AG10803 (cell line): ENCODE results near the gene FAM216B.
"Not testable (repeated sequence)": the region's sequence is repeated elsewhere in the genome, so short reads cannot be mapped to it uniquely, and the experiment has no call there.

ENCODE experiments used
- DNase-seq: peaks from one replicate; pipeline ENCODE4 v3.0.0; 2010; ENCODE audit warnings: low read depth
- H3K4me3 ChIP-seq: 2 replicates; pipeline ENCODE4 v1.5.1; 2011; ENCODE audit warnings: mild to moderate bottlenecking, low read length, control low read depth
- TF ChIP-seq, protein P1 (sequence below): conservative IDR thresholded peaks from 2 replicates; pipeline ENCODE4 v1.5.1; 2011; ENCODE audit warnings: mild to moderate bottlenecking, low read length, control low read depth, inconsistent platforms

Gene FAM216B

GRCh38 chr13:42807866-42808265 is 26.5 kb downstream of the FAM216B start:
- no peak overlapping the region for H3K4me3 ChIP-seq
- TF ChIP-seq, protein P1, sequence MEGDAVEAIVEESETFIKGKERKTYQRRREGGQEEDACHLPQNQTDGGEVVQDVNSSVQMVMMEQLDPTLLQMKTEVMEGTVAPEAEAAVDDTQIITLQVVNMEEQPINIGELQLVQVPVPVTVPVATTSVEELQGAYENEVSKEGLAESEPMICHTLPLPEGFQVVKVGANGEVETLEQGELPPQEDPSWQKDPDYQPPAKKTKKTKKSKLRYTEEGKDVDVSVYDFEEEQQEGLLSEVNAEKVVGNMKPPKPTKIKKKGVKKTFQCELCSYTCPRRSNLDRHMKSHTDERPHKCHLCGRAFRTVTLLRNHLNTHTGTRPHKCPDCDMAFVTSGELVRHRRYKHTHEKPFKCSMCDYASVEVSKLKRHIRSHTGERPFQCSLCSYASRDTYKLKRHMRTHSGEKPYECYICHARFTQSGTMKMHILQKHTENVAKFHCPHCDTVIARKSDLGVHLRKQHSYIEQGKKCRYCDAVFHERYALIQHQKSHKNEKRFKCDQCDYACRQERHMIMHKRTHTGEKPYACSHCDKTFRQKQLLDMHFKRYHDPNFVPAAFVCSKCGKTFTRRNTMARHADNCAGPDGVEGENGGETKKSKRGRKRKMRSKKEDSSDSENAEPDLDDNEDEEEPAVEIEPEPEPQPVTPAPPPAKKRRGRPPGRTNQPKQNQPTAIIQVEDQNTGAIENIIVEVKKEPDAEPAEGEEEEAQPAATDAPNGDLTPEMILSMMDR: no peak
- DNase-seq: peak; percentile 40

DNA sequence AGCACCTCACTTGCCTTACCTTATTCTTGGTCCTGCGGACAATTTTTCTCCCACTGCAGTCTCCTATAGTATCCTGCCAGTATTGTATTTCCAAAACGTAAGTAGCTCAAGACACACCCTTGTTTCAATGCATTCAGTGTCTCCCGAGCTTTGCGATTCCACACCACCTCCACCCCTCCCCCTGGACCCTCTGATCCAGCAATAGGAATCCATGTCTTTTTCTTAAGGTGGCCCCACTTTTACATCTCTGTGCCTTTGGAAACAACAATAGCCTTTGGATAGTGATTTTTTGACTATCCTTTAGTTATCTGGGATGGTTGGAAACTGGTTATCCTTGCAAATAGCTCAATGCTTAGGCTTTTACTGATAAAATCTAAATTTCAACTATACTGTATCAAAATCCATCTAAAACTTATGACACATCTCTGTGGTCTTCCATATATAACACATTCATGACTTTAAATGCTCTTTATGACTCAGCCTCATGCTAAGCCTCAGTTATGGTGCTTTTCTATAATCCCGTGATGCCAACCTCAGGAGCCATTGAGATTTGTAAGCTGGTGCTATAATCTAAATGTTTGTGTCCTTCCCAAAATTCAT is 27.1 kb downstream of the FAM216B start:
- H3K4me3 ChIP-seq: no peak overlapping the region
- TF ChIP-seq, protein P1: no peak
- no peak for DNase-seq

DNA sequence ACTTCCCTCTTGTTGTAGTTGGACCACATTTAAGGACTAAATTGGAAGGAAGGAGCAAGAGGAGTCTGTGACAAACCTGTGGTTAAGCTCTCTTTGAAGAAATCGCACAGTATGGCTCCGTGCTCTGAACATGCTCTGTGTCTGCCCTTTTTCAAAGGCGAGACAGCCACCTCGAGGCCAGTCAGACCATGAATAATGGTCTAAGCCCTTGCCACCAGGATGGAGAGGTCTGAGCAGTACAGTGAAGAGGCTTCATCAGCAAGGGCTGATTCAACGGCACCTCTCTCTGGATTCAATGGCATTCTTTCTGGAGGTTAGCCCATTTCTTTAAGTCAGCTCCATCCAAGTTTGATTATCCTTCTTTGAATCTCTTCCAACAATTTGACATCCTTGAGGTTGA is 30.9 kb downstream of the FAM216B start:
- DNase-seq: no peak
- TF ChIP-seq, protein P1: no peak
- H3K4me3 ChIP-seq: no peak overlapping the region

DNA sequence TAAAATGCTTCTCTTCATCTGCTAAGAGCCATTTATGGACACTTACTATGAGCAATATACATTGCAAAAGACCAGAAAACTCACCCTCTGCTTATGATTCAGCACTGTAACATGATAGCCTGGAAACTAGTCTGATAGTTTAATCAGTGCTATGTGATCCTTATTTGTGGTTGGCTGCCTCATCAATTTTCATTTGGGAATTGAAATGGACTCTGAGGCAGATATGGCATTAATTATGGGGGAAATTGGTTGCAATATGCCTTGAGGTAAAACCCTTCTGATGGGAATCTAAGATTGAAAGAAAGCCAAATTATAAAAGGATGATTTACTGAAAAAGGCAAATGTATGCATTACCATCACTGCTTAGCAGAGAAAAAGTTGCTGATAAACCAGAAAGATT is 33.5 kb downstream of the FAM216B start:
- peak; percentile 78 for DNase-seq
- TF ChIP-seq, protein P1: no peak
- H3K4me3 ChIP-seq: no peak overlapping the region

GRCh38 chr13:42815681-42816080 is 34.3 kb downstream of the FAM216B start:
- peak; percentile 33 for DNase-seq
- H3K4me3 ChIP-seq: no peak overlapping the region
- TF ChIP-seq, protein P1: no peak

DNA sequence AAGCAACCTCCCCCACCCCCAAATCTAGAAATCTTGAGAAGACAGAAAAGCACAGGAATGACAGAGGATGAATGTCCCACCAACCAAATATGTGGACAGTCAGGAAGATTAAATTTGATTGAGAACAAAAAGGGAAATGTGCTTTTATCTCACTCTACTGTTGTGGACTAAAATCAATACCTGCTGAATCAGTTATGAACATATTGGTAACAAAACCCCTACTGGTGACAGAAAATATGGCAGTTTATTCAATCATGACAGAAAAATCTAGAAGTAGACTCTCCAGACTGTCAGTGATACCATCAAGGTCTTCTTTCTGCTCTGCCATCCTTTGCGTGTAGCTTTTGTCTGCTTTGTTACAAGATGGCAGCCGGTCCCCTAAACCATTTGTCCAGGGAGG is 35.2 kb downstream of the FAM216B start:
- H3K4me3 ChIP-seq: no peak overlapping the region
- no peak for DNase-seq
- TF ChIP-seq, protein P1: peak; percentile 33

DNA sequence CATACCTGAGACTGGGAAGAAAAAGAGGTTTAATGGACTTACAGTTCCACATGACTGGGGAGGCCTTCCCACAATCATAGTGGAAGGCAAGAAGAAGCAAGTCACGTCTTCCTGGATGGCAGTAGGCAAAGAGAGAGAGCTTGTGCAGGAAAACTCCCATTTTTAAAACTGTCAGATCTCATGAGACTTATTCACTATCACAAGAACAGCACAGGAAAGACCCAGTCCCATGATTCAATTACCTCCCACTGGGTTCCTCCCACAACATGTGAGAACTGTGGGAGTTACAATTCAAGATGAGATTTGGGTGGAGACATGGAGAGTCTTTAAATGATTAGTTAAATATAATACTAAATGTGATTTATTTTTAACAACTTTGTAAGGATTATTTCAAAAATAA is 38.3 kb downstream of the FAM216B start:
- not testable (repeated sequence) for DNase-seq, H3K4me3 ChIP-seq

- no peak overlapping the region for H3K4me3 ChIP-seq
- no peak for DNase-seq
- TF ChIP-seq, protein P1: no peak
These were observed 39.1 kb downstream of the FAM216B start for GRCh38 chr13:42820451-42820850.
